Activated CD8-positive, alpha-beta memory T cell treated with anti-CD3 and anti-CD28 coated beads, Interleukin-2, amount 50 U/mL, for 1 hour (primary cell): ENCODE measurements around the gene SLC45A2.
"Not testable (repeated sequence)": the region's sequence is repeated elsewhere in the genome, so short reads cannot be mapped to it uniquely, and the experiment has no call there.

Experiments used
- DNase-seq: peaks from one replicate; pipeline ENCODE4 v3.0.0-alpha.2; 2020; ENCODE audit errors: extremely low read depth

Gene SLC45A2

GRCh38 chr5:33984671-33985124 is at the start of gene SLC45A2:
Gene SLC45A2, minus strand, starts transcription at chr5:33984693. Its CDS starts 110 bp downstream, at chr5:33984583.
- DNase-seq, result no peak

DNA sequence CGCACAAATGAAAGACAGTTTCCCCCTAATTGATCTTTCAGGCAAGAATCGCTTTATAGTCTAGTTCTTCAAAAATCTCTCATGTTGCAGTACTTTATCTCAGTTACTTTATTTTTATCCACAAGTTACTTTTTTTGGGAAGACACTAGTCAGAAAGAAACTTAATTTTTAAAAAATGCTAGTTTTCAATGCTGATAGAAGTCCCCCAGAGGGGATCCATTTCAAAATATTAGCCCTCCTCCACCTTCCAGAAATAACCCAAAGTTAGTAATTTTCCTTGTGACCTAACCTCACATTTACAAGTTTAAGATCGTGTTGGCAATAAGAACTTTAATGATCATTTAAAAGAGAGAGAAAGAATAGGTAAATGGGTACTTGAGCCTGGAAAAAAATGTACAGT is 47.5 kb upstream of the SLC45A2 start:
- no peak for DNase-seq

- no peak for DNase-seq
These were observed 46.6 kb upstream of the SLC45A2 start for GRCh38 chr5:34031117-34031516.

DNA sequence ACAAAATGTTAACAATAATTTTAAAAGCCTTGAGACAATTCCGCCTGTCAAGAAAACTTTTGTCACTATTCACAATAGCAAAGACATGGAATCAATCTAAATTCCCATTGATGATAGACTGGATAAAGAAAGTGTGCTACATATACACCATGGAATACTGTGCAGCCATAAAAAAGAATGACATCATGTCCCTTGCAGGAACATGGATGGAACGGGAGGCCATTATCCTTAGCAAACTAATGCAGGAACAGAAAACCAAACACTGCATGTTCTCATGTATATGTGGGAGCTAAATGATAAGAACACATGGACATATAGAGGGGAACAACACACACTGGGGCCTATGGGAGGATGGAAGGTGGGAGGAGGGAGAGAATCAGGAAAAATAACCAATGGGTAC is 46.1 kb upstream of the SLC45A2 start:
- not testable (repeated sequence) for DNase-seq

DNA sequence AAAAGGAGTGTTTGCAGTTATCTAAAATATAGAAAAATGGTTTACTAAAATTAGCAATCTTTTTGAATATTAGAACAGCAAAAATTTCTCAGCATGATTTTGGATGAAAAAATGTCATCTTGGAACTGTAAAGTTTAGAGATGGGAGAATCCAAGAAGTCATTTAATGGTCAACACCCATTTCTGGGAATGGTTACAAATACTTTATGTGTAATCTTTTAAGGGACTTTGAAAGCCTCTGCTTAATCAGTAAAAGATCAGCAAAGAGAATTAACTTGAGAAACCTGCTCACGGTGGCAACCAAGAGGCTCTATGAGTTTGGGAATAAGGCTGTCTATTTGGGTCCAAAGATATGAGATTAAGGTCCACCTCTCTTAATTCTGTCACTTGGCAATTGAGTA is 45.6 kb upstream of the SLC45A2 start:
- no peak for DNase-seq

DNA sequence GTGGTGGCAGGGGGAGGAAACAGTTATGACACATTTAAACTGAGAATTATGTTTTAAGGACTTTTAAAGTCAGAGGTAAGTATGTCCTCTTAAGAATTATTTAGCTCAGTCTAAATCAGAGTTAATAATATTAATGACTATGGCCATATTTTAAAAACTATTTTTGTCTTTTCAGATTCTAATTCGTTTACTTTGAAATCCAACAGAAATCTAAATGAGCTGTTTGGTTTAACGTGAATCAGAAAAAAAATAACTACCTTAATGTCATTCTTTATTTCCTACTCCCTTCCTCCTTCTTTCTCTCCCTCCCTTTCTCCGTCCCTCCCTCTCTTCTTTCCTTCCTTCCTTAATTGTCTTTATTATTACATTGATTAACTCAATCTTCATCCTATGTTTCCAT is 43.9 kb upstream of the SLC45A2 start:
- DNase-seq, result no peak

DNA sequence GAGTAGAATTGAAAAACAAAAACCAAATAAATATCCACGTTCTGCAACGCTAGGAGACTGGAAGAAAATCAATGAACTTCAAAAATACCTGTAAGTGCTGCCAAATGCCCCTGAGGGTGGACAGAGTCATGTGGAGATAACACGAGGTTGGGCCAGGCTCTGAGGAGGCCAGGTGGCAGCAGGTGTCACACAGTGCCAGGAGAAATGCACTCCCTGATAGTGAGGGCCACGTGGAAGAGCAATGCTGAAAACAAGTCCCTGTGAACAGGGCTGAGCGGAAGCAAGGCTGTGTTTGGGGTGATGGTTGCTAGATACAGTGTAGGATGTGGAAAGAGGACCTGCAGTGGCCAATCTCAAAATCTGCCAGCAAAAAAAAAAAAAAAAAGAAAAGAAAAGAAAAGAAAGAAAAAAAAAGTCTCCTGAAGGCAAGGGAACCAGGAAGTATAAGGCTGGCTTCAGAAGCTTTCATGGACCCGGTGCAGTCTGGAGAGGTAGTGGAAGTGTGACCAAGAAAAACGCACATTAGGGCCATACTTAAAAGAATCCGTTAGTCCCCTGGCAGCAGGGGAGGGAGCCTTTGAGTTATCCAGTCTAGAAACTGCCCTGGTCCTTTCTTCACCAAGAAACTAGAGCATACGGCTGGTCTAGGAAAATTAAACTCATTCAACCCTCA is 41.7 kb upstream of the SLC45A2 start:
- no peak for DNase-seq

DNA sequence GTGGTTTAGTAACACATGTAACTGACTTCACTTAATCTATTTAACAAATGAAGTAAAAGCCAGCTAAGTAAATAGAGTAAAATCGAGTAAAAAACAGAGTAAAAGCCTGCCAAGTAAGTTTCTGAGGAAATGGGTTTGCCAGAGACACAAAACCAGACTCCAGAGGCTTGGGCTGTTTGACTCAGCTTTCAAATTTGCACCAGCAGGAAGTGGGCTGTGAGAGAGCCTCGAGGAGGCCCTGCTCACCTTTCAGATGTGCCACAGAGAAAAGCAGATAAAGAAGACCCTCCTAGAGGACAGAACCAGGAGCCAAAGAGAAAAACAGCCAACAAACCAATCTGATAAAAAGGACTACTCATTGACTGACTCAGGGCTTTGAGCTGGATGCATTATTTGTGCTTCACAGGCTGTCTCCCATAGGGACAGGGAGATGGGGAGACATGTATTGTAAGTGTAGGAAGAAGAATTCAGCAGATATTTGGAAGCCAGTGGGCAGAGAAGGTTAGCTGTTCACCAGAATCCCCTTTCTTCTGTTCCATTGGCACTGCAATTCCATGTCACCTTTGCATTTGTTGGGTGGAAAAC is 37.7 kb upstream of the SLC45A2 start:
- no peak for DNase-seq

- no peak for DNase-seq
These were observed 36.8 kb upstream of the SLC45A2 start for GRCh38 chr5:34021334-34021733.

- no peak for DNase-seq
These were observed 36.2 kb upstream of the SLC45A2 start for GRCh38 chr5:34020726-34021125.

DNA sequence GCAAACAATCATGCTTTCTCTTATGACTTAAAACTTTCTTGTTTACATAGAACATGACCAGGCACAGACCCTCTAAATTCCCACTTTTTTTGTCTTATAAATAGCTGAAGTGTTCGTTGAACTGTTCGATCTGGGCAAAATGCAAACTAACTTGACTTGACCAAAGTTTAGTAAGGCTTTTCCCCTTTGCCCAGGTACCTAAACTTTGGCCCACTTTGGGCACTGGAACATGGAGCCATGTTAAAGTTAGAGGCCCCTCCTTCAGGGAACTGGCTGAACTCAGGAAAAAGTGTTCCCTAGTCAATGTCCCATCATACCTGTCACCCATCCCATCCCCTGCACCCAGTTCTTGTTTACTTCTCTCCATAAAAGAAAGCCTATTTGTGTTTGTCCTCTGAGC is 32.8 kb upstream of the SLC45A2 start:
- no peak for DNase-seq

DNA sequence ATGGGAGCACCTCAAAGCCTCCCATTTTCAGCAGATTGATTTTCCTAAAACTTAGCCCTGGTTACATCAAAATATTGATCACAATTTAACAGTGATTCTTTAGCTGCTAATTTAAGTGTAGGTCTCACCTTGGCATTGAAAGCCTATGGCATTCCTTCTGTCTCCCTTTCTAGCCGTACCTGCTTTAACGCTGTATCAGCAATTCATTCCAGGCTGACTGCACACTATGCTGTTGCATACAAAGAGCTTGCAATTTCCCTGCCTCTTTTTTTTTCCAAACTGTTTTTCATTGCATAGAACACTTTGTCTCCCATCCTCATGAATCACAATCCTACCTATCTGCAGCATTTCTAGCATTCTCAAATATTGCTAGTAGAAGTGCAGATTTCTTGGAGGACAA is 32.3 kb upstream of the SLC45A2 start:
- no peak for DNase-seq

GRCh38 chr5:34016222-34016621 is 31.7 kb upstream of the SLC45A2 start:
- DNase-seq, result no peak

DNA sequence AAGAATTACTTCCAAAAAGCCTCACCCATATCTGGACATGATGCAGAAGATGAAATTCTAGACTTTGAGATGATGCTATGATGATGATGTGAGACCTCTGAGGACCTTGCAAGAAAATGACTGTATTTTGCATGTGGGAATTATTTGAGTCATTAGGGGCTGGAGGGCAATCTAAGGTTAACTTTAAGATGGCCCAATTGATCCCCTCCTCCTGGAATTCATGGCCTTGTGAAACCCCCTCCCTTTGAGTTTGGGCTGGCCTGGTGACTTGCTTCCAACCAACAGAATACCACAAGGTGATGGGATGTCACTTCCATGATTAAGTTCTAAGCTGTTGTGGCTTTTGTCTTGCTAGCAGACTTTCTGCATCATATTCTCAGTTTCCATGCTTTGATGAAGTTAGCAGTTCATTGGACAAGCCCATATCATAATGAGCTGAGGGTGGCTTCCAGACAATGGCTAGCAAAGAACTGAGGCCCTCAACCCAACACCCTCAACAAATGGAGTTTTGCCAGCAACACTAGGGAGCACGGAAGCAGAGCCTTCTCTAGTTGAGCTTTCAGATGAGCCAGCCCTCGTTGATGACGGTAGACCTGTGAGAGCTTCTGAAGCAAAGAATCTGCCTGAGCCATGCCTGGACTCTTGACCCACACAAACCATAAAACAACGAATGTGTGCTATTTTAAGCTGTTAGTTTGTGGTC is 30.8 kb upstream of the SLC45A2 start:
- DNase-seq, result no peak

GRCh38 chr5:34014626-34015025 is 30.1 kb upstream of the SLC45A2 start:
- DNase-seq, result no peak

- no peak for DNase-seq
These were observed 29.1 kb upstream of the SLC45A2 start for GRCh38 chr5:34013547-34013946.

DNA sequence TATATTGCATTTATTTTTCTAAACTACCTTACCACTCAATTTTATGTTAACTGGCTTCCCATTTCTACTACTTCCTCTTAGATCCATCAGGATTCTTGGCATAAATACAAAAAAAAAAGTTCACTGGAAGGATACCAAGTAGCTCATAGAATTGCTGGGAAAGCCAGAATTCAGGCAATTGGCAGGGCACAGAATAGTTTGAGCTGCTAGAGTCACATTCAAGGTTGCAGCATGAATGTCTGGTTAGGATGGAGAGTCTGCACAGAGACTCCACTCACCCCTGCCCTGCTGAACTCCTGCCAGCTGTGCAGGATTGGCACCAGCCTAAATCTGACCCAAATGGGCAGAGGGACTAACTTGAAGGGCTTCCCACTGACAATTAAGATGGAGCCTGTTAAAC is 28.3 kb upstream of the SLC45A2 start:
- no peak for DNase-seq

GRCh38 chr5:34011536-34011935 is 27.0 kb upstream of the SLC45A2 start:
- DNase-seq, result no peak

GRCh38 chr5:34010146-34010545 is 25.7 kb upstream of the SLC45A2 start:
- not testable (repeated sequence) for DNase-seq

DNA sequence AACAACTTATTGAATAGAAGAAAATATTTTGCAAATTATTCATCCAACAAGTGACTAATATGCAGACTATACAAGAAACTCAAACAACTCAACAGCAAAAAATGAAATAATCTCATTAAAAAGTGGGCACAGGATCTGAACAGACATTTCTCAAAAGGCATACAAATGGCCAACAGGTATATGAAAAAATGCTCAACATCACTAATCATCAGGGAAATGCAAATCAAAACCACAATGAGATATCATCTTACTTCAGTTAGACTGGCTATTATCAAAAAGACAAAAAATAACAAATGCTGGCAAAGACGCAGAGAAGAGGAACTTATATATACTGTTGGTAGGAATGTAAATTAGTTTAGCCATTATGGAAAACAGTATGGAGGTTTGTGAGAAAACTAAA is 25.1 kb upstream of the SLC45A2 start:
- DNase-seq, result no peak

- DNase-seq, result no peak
These were observed 24.3 kb upstream of the SLC45A2 start for GRCh38 chr5:34008802-34009201.

DNA sequence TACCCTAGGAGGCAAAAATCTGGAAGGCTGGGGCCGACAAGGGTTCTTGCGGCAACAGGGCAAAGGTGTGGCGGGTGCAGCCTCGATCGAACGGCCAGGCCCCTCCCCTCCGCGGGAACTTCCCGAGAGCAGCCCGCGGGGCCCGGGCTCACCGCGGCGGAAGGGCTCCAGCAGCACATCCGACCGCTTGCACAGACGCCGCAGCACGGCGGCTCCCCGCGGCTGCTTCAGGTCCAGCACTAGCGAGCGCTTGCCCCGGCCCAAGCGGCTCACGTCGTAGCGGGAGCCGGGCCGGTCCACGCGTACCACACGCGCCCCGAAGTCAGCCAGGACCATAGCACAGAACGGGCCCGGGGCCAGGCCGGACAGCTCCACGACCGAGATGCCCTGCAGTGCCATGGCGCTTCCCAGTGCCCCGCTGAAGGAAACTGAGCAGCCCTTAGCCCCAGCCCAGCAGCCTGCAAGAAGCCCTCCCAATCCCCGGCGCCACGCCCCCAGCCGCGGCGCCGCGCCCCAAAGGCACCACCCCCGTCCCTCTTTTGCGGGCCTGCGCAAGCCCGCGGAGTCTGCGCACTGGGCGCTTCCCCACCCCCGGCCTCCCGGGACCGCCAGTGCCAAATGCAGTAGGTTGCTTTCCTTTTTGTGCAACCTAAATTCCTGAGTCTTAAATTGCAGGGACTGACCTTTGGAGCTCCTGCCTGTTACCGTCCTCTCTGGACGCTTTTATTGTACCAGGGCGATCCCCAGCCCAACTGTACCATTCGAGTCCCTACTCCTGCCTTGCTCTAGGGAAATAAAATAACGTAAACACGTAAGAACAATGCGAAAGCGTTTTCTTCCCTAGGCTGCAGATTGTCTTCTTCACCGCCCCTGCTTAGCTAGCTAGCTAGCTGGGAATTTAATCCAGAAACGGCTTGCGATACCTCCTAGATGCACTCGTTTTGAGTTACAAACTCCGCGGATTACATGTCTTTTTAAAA is 23.4 kb upstream of the SLC45A2 start, which contains the start of gene AMACR:
AMACR (minus strand) TSS at position 430 of the 980 bp plus-strand sequence; CDS start at position 399, 31 bp downstream.
- peak; percentile 50 for DNase-seq
